Measurements from ENCODE around the gene SCUBE2.
"Not testable (repeated sequence)": the region's sequence is repeated elsewhere in the genome, so short reads cannot be mapped to it uniquely, and the experiment has no call there.

The SCUBE2 gene

DNA sequence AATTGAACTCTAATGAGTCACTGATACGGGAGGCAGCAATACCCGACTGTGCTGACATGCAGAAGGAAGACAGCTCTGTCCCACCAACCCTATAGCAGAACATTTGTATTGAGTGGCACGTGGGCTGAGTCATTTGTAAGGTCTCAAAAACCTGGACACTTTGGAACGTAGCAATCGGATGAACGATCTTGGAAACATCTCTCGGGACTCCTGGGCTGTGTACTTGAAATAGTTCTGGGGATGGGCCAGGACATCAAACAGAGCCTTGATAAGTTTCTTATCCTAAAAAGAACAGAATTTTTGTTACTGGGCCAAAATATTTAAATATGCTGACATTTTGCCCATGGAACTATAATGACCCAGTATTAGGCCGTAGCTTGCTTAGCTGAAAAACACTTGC is 70.5 kb downstream of the SCUBE2 start:
- H3K4me3 ChIP-seq (ENCODE audit: low read depth, low read length): no peak overlapping the region
- no peak for TF ChIP-seq CTCF (IDR thresholded peaks at IDR 0.05; ENCODE audit: low read depth, low read length, missing control alignments)
- no peak for DNase-seq (ENCODE audit: low read depth)

- no peak for TF ChIP-seq CTCF (IDR thresholded peaks at IDR 0.05; ENCODE audit: low read depth, low read length, missing control alignments)
- no peak for DNase-seq (ENCODE audit: low read depth)
Observed at GRCh38 chr11:9019861-9020260, 71.5 kb downstream of the SCUBE2 start.

GRCh38 chr11:9017773-9018172 is 73.6 kb downstream of the SCUBE2 start:
- no peak for DNase-seq (ENCODE audit: low read depth)
- H3K4me3 ChIP-seq (ENCODE audit: low read depth, low read length): no peak overlapping the region
- TF ChIP-seq CTCF (IDR thresholded peaks at IDR 0.05; ENCODE audit: low read depth, low read length, missing control alignments): no peak

More at GRCh38 chr11:9019861-9020260, 71.5 kb downstream of the SCUBE2 start:
- H3K4me3 ChIP-seq (ENCODE audit: low read depth, low read length): no peak overlapping the region

- H3K4me3 ChIP-seq (ENCODE audit: low read depth, low read length): no peak overlapping the region
- no peak for TF ChIP-seq CTCF (IDR thresholded peaks at IDR 0.05; ENCODE audit: low read depth, low read length, missing control alignments)
- no peak for DNase-seq (ENCODE audit: low read depth)
Observed at GRCh38 chr11:9016916-9017642, 74.3 kb downstream of the SCUBE2 start.

DNA sequence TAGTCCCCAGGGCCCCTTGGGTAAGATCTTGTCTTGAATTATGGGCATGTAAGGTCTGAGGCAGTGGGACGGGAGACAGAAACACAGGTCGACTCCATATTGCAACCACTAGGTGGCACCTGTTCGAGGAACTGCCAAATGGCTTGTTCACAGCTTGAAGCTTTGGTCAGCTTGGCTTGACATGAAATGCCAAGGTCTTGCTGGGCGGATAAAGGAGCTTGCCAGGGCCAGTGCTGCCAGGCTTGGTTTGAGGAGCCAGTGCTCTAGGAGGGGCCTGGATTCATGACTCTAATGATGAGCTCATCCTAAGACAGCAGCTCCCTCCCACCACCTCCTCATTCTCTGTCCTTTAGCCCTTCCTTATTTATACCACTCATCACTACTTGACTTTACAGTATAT is 75.7 kb downstream of the SCUBE2 start:
- H3K4me3 ChIP-seq (ENCODE audit: low read depth, low read length): no peak overlapping the region
- DNase-seq (ENCODE audit: low read depth): peak; percentile 51
- TF ChIP-seq CTCF (IDR thresholded peaks at IDR 0.05; ENCODE audit: low read depth, low read length, missing control alignments): peak; percentile 89

GRCh38 chr11:9014826-9015225 is 76.6 kb downstream of the SCUBE2 start:
- TF ChIP-seq CTCF (IDR thresholded peaks at IDR 0.05; ENCODE audit: low read depth, low read length, missing control alignments): no peak
- no peak overlapping the region for H3K4me3 ChIP-seq (ENCODE audit: low read depth, low read length)
- DNase-seq (ENCODE audit: low read depth): no peak

- no peak overlapping the region for H3K4me3 ChIP-seq (ENCODE audit: low read depth, low read length)
- no peak for TF ChIP-seq CTCF (IDR thresholded peaks at IDR 0.05; ENCODE audit: low read depth, low read length, missing control alignments)
- DNase-seq (ENCODE audit: low read depth): no peak
Observed at GRCh38 chr11:9013373-9013772, 78.0 kb downstream of the SCUBE2 start.

DNA sequence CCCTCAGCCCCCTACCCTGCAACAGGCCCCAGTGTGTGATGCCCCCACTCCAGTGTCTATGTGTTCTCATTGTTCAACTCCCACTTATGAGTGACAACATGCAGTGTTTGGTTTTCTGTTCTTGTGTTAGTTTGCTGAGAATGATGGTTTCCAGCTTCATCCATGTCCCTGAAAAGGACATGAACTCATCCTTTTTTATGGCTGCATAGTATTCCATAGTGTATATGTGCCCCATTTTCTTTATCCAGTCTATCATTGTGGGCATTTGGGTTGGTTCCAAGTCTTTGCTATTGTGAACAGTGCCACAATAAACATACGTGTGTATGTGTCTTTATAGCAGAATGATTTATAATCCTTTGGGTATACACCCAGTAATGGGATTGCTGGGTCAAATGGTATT is 81.9 kb downstream of the SCUBE2 start:
- not testable (repeated sequence) for DNase-seq (ENCODE audit: low read depth); H3K4me3 ChIP-seq (ENCODE audit: low read depth, low read length)
